Large intestine (tissue), 3 donors: ENCODE data around the gene POLD2. TPM values are rescaled to one million over a fixed set of nuclear protein-coding genes. Genes with fewer than 3 reads are reported as not detected.

Experiments
- DNase-seq, 2 donors: peaks; one replicate each; pipeline versions ENCODE4 v3.0.0 to v3.0.0-alpha.2; 2013
- H3K27ac ChIP-seq: one replicate; pipeline ENCODE4 v1.5.1; 2013; ENCODE audit warnings: low read length
- H3K27me3 ChIP-seq: 2 replicates; pipeline ENCODE4 v1.6.1; 2013; ENCODE audit warnings: low read length; ENCODE audit not compliant: control insufficient read depth, insufficient read depth
- H3K36me3 ChIP-seq: 2 replicates; pipeline ENCODE4 v1.6.1; 2013; ENCODE audit warnings: low read length; ENCODE audit not compliant: control insufficient read depth, insufficient read depth
- H3K4me1 ChIP-seq: one replicate; pipeline ENCODE4 v1.6.1; 2013; ENCODE audit warnings: low read length; ENCODE audit not compliant: control insufficient read depth, insufficient read depth
- H3K4me3 ChIP-seq: one replicate; pipeline ENCODE4 v1.5.1; 2013; ENCODE audit warnings: low read length
- H3K9me3 ChIP-seq: one replicate; pipeline ENCODE4 v1.6.1; 2013; ENCODE audit warnings: mild to moderate bottlenecking, low read depth, low read length, moderate library complexity; ENCODE audit not compliant: control insufficient read depth
- WGBS: methylation state at CpG from one replicate; pipeline ENCODE4 v1.1.5; 2013; ENCODE audit warnings: low lambda C conversion rate; ENCODE audit not compliant: insufficient coverage; 5-methylcytosine and 5-hydroxymethylcytosine counted together
- polyA plus RNA-seq: library from polyadenylated mRNA; unstranded; fragments of 120-200 nt; gene quantifications from one replicate; pipeline ENCODE4 v1.2.1, GENCODE V29; 2013

Gene POLD2
- polyA plus RNA-seq, 1 donor: 64.1 TPM

- Histone ChIP-seq H3K36me3 (peaks cover 7% of the 10 kb centered on the region), H3K4me3 (no peak overlapping the region), H3K4me1 (peaks cover 29% of the 10 kb centered on the region), H3K27me3 (peaks cover 19% of the 10 kb centered on the region), H3K27ac (no peak overlapping the region), H3K9me3 (no peaks in the 10 kb centered on the region)
- DNase-seq: no peak
- whole genome bisulfite sequencing: no CpG with 5 or more reads among the region's 7 CpGs
Observed at GRCh38 chr7:44068054-44068453, 55.3 kb downstream of the POLD2 start.

- no peak for DNase-seq
Observed at GRCh38 chr7:44067064-44067951, 56.0 kb downstream of the POLD2 start.

GRCh38 chr7:44066494-44067063 is 56.8 kb downstream of the POLD2 start:
- Histone ChIP-seq H3K36me3 (peaks cover 5% of the 10 kb centered on the region), H3K4me1 (peaks cover 18% of the 10 kb centered on the region), H3K27me3 (peaks cover 19% of the 10 kb centered on the region), H3K9me3 (no peaks in the 10 kb centered on the region), H3K4me3 (no peak overlapping the region), H3K27ac (no peak overlapping the region)
- WGBS: no CpG with 5 or more reads among the region's 7 CpGs
- no peak for DNase-seq

More at GRCh38 chr7:44067064-44067951, 56.0 kb downstream of the POLD2 start:
- peaks cover 19% of the 10 kb centered on the region for H3K27me3 ChIP-seq
- no peak overlapping the region for H3K27ac ChIP-seq
- no CpG with 5 or more reads among the region's 11 CpGs for WGBS
- no peaks in the 10 kb centered on the region for H3K36me3 ChIP-seq
- peaks cover 25% of the 10 kb centered on the region for H3K4me1 ChIP-seq
- H3K4me3 ChIP-seq: no peak overlapping the region
- no peaks in the 10 kb centered on the region for H3K9me3 ChIP-seq

- WGBS: no CpG with 5 or more reads among the region's 6 CpGs
- DNase-seq: no peak
- no peak overlapping the region for H3K4me3 ChIP-seq
Observed at GRCh38 chr7:44066111-44066460, 57.3 kb downstream of the POLD2 start.

GRCh38 chr7:44065431-44066110 is 57.8 kb downstream of the POLD2 start, which contains the start of gene PGAM2:
Gene PGAM2 (minus strand): TSS chr7:44065567. CDS start chr7:44065529, 38 bp downstream.
- no CpG with 5 or more reads among the region's 14 CpGs for WGBS
- H3K27me3 ChIP-seq: peaks cover 19% of the 10 kb centered on the region
- no peaks in the 10 kb centered on the region for H3K9me3 ChIP-seq
- H3K27ac ChIP-seq: no peak within 1 kb of the TSS
- peaks cover 15% of the 10 kb centered on the region for H3K36me3 ChIP-seq
- no peak within 1 kb of the TSS for H3K4me3 ChIP-seq
- DNase-seq: peak in 1 of 2 donors; percentile 45
- peaks cover 17% of the 10 kb centered on the region for H3K4me1 ChIP-seq

More at GRCh38 chr7:44066111-44066460, 57.3 kb downstream of the POLD2 start:
- Histone ChIP-seq H3K36me3 (peaks cover 10% of the 10 kb centered on the region), H3K9me3 (no peaks in the 10 kb centered on the region), H3K27me3 (peaks cover 19% of the 10 kb centered on the region), H3K4me1 (peaks cover 17% of the 10 kb centered on the region), H3K27ac (no peak overlapping the region)

GRCh38 chr7:44064791-44065430 is 58.4 kb downstream of the POLD2 start:
- H3K36me3 ChIP-seq: peaks cover 22% of the 10 kb centered on the region
- H3K27me3 ChIP-seq: peaks cover 19% of the 10 kb centered on the region
- H3K27ac ChIP-seq: no peak overlapping the region
- WGBS: no CpG with 5 or more reads among the region's 33 CpGs
- no peaks in the 10 kb centered on the region for H3K9me3 ChIP-seq
- peak in 1 of 2 donors; percentile 32 for DNase-seq
- H3K4me1 ChIP-seq: peaks cover 17% of the 10 kb centered on the region
- H3K4me3 ChIP-seq: no peak overlapping the region

Other genes with a start within 250 kb of the POLD2 start
- 47.8 TPM for gene URGCP, start 217.0 kb downstream of the POLD2 start, polyA plus RNA-seq
- gene UBE2D4, start 197.1 kb downstream of the POLD2 start, polyA plus RNA-seq: 13.3 TPM
- gene SPDYE1, start 125.7 kb downstream of the POLD2 start, polyA plus RNA-seq: 0.72 TPM
- gene DBNL, start 78.8 kb downstream of the POLD2 start, polyA plus RNA-seq: 66.1 TPM
- gene PGAM2, start 58.0 kb downstream of the POLD2 start, polyA plus RNA-seq: 4.0 TPM
- gene POLM, start 41.0 kb downstream of the POLD2 start, polyA plus RNA-seq: 22.7 TPM
- gene AEBP1, start 19.2 kb downstream of the POLD2 start, polyA plus RNA-seq: 23.1 TPM
- gene MYL7, start 17.8 kb upstream of the POLD2 start, polyA plus RNA-seq: 0.52 TPM
- 2.3 TPM for gene GCK, start 65.9 kb upstream of the POLD2 start, polyA plus RNA-seq
- gene YKT6, start 77.4 kb upstream of the POLD2 start, polyA plus RNA-seq: 65.6 TPM
- 4.4 TPM for gene CAMK2B, start 202.0 kb upstream of the POLD2 start, polyA plus RNA-seq